ENCODE data around the gene TCAIM.

The TCAIM gene

GRCh38 chr3:44446929-44447328 lies 108.4 kb downstream of the TCAIM start:
- no peak for DNase-seq

DNA sequence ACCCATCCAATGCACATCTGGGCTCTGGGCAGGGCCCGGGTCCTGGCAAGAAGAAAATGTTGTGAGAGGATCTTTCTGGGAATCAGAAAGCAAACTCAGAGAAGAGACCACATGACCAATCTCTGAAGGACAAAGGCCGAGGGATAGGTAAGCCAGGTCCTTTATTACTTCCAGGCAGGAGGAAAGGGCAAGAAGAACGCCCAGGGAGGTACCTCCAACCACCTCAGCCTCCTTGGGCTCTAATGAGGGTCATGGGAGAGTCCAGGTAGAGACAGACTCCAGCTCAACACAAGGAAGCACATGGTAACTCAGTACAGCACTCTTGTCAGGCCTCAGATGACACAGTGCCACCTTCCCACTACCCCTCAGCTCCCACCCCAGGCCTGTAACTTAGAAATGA lies 112.9 kb downstream of the TCAIM start:
- no peak for DNase-seq

DNA sequence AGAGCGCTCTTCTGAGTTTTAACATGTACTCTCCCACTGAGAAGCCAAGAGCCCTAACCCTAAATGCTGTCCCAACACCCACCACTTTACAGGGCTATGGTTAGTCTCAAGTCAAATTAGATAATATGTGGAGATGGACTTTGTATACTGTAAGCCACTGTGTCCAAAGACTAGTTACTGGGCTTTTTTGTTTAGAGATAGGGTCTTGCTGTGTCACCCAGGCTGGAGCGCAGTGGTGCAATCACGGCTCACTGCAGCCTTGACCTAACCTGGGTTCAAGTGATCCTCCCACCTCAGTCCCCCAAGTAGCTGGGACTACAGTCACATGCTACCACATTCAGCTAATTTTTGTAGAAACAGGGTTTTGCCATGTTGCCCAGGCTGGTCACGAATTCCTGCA lies 115.7 kb downstream of the TCAIM start:
- no peak for DNase-seq

DNA sequence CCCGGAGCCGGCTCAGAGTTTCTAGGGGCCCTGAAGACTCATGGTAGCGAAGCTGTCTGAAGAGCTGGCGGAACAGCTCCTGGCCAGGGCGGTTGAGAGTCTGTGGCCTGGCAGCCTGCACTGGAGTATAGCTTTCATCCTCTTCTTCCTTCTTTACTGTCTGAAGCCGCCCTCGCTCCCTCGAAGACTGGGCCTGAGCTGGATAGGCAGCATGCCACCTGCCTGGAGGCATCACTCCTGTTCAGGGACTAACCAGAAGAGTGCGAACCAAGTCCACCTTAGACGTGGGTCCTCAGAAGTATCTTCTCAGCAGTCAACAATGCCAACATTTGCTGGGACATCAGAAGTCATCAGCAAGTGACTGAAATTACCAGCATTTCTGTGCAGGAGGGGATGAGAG lies 116.8 kb downstream of the TCAIM start:
- no peak for DNase-seq
